SIG-M5 treated with dmso at 0.1 percent for 504 hours (cell line): ENCODE results near the gene MRE11.
A peak's percentile ranks its signal among the peaks of the same experiment; 100 is the strongest.

ENCODE experiments used
- DNase-seq: peaks from one replicate; lab custom pipeline; 2025; ENCODE audit not compliant: unreplicated experiment; lab: John Stamatoyannopoulos, UW

Gene MRE11

DNA sequence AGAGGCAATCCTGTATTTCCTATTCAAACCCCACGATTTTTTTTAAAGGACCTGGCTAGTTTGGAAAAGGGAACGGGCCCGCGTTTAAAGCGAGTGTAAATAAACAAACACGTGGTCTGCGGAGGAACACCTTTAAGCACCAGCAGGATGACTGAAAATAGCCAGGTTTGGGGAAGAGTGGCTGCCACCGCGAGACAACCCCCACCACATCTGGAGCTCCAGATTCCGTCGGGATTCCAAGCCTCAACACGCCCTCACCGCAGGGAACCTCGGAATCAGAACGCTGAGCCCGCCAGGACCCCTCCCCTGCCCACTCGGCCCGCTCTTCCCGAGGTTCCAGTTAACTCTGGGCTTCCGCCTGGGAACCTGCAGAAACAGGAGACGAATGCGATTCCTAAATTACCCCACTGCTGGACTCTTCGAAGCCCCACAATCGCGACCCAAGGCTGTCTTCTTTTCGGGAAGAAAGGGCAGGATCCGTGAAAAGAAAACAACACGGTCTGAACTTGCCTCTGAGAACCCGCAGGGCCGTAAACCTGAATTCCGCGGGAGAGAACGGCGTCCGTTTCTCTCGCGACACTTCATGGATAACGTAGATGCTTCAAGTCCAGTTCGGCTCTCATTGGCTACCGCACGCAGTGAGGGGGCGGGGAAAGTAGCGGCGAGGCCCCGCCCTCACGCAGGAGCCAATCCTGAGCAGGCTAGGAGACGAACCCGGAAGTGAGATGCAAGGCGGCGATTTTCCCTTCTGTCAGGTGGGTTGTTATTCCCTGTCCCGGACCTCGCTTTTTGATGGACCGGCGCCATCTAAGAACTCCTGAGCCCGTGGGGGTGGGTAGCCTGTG lies at the start of gene MRE11, which contains the start of gene ANKRD49:
Gene MRE11 (minus strand): TSS at position 564 of the 845 bp plus-strand sequence. CDS start 1,043 bp downstream, outside the sequence.
Gene ANKRD49 (plus strand): TSS at position 704 of the 845 bp plus-strand sequence. CDS start 2,710 bp downstream, outside the sequence.
- peak; percentile 94 for DNase-seq

DNA sequence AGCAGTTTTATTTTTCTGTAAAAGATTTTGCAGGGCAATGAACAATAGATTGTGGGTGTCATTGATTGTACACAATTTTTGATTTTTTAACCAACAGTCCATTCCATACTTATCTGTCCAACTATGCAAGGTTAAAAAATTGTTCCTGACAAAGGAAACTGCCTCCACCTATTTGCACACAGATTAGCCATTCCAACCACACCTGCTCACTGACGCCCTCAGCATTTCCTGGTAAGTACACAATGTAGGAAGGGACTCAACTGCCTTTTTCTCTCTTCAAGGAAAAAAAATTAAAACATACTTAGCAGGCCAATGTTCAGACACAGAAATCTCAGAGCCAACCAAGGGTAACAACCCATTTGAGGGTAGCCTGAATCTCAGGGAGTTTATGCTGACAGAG lies 45.8 kb upstream of the MRE11 start:
- no peak for DNase-seq

DNA sequence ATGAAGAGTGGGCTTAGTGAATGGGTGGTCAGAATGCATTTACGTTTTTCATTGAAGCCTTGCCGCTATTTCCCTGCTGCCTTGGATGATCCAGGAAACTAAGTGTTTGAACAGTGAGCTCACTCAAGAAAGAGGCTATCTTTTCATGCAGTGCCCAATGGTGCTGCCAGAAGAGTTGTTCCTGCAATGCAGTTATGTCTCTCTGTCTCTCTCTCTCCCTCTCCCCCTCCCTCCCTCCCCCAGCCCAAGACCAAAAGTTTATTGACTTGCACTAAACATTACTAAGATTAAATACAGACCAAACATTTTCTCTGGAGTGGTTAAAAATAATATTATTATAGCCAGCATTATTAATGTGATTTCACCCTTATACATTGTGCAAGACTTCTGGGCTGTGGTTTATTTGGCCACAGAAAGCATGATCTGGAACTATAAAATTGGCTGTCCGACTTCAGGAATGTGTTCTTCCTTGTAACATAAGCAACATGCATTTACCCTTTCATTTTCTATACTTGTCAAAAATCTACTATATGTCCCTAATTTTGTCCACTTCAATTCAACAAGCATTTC lies 43.5 kb upstream of the MRE11 start:
- no peak for DNase-seq

DNA sequence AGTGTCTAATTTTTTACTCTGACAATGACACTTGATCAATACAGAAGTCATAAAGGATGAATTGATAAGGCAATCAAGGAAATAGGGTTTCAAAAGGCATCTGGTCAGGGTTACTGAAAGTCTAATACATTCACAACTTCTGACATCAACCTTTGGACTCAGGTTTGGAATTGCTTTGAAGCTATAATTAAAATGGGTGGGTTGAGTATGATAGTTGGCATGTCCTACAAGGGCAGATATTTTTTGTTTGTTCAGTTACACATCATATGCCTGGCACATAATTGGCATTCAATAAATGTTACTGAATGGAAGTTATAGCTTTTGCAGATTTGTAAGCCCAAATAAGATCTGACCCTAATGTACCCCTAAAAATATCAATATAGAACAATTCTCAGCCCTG lies 42.7 kb upstream of the MRE11 start:
- no peak for DNase-seq

DNA sequence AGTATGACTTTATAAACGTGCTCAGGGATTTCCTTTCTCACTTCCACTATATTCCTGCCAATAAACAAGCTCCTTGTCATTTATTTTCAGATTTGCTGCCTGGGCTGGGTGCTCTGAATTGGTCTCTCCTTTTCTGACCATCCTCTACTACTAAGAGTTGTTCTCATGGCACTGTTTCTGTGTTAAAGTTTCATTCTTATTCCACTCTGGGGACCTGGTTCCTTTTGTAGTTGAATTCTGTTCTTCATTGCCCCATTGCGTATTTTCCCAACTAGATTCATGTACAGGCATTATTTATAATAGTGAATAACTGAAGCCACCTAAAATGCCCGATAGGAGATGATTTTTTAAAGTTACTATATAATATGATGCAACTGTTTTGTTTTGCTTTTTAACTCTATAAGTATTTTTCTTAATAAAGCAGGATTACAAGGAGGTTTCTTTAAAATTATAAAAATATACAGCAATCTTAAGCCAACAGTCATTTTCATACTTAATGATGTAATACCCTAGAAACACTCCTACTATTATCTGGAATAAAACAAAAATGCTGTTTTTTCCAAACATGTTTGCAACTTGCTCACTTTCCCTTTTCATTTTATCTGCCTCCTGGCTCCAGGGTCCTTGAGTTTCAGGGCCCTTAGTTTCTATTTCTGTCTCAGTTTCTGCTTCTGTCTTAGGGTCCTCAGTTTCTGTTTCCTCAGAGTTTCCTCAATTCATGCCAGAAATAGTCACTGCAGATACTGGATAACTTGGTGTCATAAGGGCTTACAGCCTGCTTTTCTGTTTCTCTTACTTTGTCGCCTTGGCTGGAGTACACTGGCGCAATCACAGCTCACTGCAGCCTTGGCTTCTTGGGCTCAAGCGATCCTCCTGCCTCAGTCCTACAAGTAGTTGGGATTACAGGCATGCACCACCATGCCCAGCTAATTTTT lies 40.3 kb upstream of the MRE11 start:
- DNase-seq = peak; percentile 83

DNA sequence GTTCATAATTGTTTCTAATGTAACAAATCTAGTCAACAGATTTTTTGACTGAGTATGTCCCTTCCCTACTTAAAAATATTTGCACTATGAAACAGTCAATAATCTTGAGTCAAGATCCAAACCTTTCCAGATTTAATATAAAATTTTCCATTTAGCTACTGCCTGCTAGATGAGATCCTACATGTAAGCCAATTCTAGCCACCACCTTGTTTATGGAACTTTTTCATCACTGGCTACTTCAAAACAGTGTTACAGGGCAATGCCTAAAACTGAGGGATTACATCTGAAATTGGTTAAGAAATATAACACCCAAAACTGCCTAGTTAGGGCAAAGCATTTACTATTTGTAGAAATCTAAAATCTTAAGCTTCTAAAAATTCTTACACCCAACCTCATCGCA lies 39.6 kb upstream of the MRE11 start:
- no peak for DNase-seq

DNA sequence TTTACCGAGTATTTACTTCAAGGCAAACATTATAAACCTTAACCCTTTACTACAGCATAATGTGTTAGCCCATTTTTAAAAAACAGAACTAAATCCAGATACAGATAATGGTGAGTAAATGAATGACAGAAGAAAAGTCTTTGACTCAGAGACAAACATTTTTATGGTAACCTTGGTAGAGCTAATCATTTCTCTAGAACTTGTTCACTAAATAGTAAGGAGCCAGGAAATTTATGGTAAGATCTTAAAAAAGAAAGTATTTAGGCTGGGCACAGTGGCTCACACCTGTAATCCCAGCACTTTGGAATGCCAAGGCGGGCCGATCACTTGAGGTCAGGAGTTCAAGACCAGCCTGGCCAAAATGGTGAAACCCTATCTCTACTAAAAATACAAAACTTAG lies 38.6 kb upstream of the MRE11 start:
- no peak for DNase-seq

DNA sequence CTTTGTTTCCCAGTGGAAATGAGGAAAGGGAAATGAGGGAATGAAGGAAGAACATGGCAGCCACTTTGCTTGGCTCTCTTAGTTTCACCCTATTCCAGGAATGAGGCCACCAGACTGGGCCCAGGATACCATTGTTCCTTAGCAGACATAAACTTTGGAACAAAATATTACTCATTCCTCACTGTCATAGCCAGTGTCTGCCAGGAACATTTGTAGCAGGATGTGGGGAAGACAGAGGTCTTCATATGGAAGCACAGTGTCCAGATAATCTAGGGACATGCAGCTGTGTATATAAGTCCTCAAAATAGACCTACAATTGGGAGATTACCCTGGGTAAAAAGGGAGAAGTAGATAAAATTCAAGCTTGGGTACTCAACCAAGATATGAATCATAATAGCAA lies 34.9 kb upstream of the MRE11 start:
- DNase-seq = no peak

DNA sequence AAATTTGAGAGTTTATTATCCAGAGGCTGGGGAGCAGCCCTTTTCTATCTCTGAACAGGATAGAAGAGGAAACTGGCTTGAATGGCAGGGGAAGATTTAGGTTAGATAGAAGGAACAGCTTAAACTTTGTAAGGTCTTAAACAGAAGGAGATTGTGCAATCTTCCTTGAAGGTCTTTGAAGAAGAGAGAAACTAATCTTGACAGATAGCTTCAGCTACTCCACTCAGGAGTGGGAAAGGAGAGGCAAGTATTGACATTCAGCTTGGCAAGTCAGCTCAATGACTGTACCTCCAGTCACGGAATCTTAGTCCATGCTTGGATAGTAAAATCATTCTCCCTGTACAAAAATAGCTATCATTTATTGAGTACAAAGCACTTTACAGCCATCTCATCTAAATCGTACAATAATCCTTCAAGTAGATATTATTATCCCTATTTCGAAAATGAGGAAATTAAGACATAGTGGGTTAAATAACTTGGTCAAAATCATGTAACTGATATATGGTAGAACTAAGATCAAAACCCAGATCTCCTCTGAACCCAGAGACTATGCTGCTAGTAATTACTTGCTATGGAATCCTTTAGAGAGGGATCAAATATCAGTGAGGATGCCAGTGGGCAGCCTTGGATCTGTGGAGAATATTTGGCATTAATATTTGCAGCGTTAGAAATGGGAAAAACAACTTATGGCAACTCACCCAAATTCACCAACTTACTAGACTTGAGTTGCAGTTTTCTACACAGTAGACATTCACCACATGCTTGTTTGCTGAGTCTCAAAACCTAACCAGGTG lies 33.2 kb upstream of the MRE11 start:
- DNase-seq = peak; percentile 56

DNA sequence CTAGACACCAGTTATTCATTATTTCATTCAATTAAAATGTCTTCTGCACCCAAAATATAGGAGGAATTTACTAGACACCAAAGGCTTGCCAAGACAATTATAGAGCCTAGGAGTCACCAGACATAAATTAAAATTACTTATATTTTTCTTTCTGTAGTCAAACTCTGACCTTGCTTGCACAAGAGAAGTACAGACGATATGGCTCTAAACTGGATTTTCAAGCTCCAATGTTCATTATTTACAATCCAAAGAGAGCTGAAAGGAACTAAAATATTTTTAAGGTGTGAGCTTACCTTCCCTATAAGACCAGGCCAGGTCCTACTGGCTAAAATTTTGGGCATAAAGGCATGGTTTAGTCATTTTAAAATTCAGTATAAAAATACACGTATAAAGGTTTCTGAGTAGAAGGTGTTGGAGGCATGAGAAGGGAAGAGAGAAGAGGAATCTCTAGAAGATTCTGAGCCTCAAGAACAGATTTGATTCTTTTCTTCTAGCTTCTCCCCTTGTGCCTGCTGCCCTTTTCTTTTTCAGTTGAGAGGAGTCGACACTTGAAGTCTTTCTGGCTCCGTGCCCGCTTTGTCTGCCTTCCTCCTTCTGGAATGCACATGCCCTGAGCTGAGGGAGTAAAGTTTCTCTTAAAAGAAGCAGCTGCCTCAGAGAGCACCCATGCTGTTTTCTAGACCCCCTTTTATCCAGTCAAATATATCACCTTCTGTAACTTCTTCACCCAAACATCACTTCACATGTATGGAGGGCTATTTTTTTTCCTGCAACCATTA lies 32.1 kb upstream of the MRE11 start:
- no peak for DNase-seq

DNA sequence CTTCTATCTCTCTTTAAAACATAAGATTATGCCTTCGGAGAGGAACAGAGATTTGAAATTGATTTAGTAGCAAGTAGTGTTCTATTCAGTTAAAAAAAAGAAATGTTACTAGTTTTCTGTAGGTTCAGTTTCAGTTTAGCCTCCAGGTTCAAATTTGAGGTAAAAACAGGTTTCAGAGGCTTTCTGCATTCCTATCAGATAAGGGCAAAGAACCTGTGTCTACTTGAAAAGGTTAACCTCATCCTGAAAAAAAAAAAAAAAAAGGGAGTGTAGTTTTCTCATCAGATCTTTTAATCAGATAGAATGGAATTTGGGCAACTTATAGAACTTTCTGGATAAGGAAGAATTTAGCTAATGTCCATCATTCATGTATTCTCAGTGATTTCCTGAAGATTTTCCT lies 30.7 kb upstream of the MRE11 start:
- no peak for DNase-seq

DNA sequence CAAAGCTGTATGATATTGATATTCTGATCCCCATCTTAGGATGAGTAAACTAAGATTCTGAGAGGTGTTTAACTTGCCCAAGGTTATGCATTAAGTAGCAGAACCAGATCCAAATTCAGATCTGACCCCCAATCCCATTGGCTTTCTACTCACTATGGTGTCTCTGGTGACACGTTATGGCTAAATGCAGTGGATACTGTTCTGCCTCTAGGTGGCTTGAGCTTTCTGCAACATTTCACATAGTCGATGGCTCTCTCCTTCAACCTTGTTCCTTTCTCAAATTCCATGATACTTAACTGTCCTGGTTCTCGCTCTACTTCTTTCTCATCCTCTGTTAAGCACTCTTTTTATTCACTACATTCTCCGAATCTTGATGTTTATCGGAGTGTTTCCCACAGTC lies 28.0 kb upstream of the MRE11 start:
- DNase-seq = peak; percentile 30

DNA sequence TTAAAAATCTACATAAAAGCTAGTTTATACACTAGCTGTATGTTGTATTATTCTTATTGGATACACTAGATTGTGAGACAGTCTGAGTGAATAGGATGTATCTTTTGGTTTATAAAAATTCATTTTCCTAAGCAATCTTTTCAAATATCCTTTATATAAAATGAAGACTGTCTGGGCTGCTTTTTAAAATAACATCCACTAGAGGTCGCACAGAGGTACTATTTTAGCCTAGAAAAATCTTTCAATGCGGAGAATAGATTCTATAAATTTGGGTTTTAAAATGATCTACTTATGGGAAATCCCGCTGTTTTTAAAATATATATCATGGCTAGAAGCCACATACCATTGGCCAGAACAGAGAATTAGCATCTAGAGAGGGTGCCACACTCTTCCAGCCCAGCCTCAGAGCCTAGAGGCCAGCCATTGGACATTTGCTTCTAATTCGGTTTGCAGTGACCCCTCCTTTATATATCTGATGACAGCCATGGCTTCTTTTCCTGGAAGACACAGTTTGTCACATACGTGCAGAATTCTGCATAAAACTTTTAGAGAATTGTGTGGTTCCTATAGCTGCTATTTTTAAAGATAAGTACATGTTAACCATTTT lies 25.9 kb upstream of the MRE11 start:
- DNase-seq = peak; percentile 44

DNA sequence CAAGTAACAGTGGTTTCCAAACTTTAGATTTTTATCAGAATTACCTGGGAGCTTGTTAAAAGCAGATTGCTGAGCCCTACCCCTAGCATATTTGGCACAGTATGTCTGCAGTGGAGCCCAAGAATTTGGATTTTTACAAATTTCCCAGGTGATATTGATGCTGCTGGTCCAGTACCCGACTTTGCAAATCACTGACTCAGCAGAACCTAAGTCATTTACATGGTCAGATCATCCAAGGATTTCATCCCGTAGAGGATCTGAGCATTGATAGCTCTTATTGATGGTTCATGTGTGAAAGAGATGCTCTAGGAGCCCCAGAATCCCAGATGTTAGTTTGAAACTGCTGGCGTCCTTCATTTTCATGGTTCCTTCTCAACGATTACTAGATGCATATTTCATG lies 24.7 kb upstream of the MRE11 start:
- no peak for DNase-seq

DNA sequence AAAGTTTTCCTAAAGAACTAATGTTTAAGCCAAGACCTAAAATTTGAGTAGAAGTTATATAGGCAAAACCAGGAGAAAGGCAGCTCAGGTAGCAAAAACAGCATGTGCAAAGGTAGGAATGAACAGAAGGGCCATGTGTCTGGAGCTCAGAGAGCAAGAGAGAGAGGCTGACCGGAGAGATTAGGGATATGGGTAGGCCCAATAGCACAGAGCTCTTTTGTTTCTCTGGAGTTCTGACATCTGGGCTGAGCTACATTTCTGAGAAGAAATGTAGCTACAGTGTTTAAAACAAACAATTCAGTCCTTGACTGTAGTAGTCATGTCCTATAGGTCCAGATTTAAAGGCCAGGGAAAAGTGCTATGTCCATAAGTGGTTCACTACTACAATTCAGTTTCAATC lies 23.1 kb upstream of the MRE11 start:
- DNase-seq = no peak

DNA sequence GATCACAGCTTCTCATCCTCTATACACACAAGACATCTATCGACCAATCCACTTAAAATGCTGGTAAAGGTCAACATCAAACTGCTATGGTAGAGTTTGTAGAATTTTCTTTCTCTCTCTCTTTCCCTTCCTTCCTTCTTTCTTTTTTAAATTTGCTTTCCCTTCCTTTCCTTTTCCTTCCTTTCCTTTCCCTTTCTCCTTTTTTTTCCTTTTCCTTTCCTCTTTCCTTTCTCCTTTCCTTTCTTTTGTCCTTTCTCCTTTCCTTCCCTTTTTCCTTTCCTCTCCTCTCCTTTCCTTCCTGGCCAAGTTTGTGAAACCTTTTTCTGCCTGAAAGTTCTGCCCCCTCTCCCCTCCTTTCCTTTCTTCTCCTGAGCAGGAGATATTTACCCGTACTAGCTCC lies 21.8 kb upstream of the MRE11 start:
- no peak for DNase-seq

DNA sequence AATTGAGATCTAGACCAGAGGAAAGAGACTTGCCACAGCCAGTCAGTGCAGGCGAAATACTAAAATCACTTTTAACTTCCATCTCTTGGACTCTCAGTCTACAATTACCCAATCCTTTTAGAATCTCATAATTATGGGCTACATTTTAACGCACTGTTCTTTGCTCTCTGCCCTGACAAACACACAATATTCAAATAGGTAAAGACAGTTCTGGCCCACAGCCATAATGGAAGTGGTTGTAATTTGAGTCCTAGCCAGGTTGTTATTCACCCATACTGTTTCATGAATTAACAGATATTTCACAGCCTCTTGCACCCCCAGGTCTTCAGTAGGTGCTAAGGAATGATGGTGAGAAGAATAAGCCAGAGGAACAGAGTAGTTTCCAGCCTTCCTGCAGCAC lies 19.4 kb upstream of the MRE11 start:
- peak; percentile 4 for DNase-seq

DNA sequence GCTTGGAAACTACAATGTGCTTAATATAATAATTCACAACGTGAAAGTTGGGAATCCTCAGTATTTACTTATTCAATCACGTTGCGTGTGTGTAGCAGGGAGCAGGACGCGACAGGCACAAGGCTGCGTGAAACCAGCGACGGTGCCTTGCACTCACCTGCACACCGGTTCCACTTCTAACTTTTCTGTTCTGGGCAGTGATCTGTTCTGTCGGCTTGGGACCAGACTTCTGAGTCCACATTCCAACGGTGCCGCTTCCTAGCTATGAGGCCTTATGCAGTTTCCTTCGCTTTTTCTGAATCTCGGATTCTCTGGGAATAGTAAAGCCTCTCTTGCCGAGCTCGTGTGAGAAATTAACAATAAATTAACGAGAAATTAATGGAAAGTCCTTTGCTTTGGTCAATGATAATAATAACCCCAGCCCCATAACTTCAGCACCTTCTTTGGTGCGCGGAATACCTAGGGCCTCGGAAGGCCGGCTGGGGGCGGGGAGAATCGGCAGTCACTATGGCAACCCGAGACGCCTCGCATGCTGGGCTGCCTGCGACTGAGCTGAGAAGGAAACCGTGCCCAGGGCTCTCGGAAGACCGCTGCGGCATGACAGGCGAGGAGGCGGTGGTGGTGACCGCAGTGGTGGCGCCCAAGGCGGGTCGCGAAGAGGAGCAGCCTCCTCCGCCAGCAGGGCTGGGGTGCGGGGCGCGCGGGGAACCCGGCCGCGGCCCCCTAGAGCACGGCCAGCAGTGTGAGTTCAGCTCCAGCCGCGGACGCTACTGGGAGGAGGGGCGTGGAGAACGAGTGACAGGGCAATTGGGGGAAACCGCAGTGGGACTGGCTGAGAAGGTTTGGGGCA lies 18.5 kb upstream of the MRE11 start, which contains the start of gene C11orf97:
Gene C11orf97 (plus strand): TSS at position 530 of the 850 bp plus-strand sequence. CDS start 68 bp downstream, at position 598.
- DNase-seq = peak; percentile 24
